ENCODE data around the gene PAK2.
"Not testable (repeated sequence)": the region's sequence is repeated elsewhere in the genome, so short reads cannot be mapped to it uniquely, and the experiment has no call there.

PAK2 gene

DNA sequence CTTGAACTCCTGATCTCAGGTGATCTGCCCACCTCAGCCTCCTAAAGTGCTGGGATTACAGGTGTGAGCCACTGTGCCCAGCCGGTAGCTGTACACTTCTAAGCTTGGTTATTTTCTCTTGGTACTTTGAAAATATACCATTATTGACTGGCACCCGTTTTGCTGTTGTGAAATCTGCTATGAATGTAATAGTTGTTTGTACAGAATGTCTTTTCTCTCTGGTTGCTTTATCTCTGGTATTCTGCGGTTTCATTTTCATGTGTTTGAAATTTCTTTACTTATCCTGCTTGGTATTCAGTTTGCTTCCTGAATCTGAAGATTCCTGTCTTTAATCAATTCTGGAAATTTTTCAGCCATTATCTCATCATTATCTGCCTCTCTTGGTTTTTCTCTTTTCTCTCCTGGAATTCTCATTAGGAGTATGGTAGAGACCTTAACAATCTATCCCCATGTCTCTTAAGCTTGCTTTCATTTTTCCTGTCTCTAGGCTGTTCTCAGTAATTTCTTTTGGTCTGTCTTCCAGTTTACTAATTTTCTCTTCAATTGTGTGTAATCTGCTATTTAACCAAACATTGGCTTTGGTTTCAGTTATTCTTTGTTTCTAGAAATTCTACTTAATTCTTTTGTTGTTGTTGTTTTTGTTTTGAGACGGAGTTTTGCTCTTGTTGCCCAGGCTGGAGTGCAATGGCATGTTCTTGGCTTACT is 2.8 kb upstream of the PAK2 start:
- DNase-seq = no peak

DNA sequence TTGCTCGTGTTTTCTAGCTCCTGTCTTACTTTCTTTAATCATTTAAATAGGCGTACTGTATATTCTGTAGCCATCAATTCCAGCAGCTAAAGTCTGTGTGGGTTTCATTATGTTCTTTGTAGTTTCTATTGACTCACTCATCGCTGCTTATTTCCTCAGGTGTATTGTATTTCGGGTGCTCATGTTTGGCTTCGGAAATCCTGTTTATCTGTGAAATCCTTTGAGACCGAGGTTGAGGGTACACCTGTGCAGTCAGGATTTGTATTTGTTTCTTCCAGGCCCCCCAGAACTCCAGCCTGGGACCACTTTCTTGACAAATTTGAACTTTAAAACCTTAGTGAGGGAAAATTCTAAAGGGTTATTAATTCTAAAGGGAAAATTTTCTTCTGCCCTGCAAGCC is 2.0 kb upstream of the PAK2 start:
- DNase-seq = no peak

DNA sequence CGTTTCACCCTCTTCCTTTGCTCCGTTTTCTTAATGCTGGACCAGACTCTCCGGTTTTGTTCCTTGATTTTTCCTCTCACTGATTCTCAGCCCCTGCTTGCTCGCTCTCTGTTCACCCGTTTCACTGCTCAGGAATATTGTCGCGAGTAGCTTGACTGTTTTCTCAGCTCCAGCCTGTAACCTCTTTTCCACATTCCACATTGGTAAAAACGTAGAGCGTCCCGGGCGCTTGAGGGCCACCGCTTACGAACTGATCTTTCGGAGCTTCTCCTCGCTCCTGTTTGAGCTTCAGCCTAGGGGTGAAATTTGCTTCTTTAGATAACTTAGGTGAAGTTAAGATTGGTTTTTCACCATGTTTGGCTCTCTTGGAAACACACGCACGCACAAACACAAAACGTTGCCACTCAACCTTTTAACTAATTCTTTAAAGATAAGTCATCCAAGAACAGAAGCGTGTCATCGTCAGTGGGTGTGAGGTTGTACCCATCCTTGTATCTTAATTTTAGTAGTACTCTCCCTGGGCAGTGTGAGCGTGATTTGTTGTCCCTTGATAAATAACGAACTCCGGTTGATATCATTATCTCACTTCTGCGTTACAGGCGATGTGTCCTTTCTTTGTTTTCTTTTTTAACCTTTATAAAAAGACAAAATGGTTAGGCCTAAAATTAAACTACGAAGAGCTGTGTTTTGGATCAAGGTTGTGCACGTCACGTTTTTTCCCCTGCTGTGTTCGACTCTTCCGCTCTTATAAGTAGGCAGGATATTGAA is 1.0 kb downstream of the PAK2 start:
- peak; percentile 34 to 60 for DNase-seq

DNA sequence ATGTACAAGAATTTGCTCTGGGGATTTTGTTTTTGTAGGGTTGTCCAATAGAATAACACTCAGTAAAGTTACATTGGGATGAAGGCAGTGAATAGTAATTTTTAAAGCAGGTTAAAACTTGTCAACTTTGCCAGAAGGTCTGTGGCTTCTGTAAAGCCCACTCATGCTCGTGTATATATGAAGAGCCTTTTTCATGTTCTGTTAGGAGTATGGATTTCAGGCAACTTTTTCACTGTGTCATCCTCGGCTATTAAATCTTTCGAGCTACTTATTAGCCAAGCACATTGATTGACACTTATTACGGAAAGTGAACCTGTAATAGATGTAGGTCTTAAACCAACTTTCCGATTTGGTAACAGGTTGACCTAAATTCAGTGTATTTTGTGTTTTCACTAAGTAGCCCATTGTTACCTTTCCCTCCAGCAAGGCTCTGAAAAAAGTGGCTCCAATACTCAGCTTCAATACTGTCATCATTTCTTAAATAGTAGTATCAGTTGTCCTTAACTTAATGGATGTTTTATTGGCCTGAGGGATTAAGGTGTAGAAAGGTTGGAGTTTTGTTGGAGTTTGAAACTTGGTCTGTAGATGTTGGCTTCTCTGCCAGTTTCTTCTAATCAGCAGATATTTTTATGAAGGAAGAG is 1.7 kb downstream of the PAK2 start:
- DNase-seq = no peak

- not testable (repeated sequence) for DNase-seq
Measured at GRCh38 chr3:196743569-196743968, 3.9 kb downstream of the PAK2 start.

DNA sequence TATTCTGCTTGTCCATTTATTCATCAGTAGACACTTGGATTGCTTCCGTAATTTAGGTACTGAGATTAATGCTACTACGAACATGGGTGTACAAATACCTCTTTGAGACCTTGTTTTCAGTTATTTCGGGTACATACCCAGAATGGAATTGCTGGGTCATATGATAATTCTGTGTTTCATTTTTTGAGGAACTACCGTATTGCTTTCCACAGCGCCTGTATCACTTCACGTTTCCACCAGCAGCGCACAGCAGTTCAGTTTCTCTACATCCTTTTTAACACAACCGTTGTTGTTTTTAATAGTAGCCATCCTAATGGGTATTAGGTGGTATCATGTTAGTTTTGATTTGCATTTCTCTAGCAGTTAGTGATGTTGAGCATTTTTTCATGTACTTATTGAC is 9.5 kb downstream of the PAK2 start:
- no peak for DNase-seq

GRCh38 chr3:196753201-196753600 is 13.5 kb downstream of the PAK2 start:
- DNase-seq = no peak

DNA sequence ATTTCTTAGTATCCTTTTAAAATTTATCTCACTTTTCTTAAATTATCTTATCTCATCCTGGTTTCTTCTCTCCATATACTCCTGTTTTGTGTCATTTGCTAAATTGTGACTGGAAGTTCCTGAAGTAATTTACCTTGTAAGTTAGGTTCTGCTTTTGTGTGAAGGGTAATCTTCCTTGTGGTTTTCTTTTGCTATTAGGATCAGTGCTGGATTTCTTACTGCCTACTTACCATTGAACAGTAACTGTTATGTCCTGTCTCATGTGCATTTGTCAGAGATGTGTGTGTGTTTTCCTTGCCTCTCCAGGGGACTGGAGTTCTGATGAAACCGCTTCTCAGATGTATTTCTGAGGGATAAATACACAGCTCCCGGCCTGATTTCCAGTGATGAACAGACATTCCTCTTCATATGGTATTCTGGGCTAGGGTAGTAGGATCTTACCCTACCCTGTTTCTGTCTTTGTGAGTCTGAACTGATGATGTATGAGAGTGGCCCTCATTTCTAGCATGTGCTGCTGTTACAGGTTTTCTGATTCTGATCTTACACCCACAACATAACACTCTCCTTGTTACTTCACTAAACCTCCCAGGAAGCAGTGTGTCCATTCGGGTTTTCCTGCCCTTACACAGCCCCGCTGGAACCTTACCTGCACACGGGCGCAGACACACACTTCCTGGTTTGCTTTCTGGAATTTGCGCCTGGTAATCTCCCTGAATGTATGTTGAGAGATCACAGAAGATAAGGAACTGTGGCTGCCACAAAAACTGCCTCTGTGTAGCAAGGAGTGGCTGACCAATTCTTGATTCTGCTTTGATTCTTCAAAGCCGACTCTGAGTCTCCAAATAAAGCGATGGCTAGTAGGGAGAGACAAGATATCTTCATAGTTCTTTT is 14.7 kb downstream of the PAK2 start:
- no peak for DNase-seq

GRCh38 chr3:196756732-196757131 is 17.1 kb downstream of the PAK2 start:
- DNase-seq = no peak

- no peak for DNase-seq
Measured at GRCh38 chr3:196757876-196758739, 18.5 kb downstream of the PAK2 start.

- no peak for DNase-seq
Measured at GRCh38 chr3:196763179-196763578, 23.5 kb downstream of the PAK2 start.

- DNase-seq = no peak
Measured at GRCh38 chr3:196765454-196765853, 25.8 kb downstream of the PAK2 start.

DNA sequence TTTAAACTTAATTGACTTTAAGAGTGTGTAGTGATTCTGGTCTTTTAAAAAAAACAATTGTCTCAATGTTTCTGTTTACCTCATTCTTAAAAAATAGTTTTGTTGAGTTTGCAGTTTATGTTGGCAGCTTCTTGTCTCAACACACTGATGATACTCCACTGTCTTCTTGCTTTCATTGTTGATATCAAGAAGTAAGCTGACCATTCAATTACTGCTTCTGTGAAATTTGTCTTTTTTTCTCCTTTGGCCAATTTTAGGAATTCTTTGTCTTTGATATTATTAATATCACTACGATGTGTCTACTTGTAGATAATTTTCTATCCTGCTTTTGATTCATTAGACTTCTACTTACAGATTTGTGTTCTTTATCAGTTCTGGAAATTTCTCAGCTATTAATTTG is 31.4 kb downstream of the PAK2 start:
- DNase-seq = no peak

GRCh38 chr3:196772102-196772501 is 32.4 kb downstream of the PAK2 start:
- DNase-seq = no peak

DNA sequence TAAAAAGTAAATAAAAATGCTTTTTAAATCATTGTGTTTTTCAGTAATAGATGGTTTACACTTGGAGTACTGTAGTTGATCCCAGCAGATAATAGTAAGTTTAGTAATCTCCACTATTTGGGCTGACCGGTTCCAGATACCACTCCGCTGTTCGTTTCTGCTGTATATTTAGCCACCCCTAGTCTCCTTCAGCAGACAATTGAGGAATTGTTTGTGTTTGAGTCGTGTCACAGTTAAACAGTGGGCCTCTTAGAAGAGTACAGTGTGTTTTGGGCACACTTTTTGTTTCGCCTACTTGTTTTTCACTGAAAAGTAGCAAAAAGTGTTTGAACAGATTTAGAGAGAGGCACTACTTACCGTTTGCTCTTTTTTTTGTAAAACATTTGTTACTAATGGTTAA is 33.2 kb downstream of the PAK2 start:
- DNase-seq = no peak

DNA sequence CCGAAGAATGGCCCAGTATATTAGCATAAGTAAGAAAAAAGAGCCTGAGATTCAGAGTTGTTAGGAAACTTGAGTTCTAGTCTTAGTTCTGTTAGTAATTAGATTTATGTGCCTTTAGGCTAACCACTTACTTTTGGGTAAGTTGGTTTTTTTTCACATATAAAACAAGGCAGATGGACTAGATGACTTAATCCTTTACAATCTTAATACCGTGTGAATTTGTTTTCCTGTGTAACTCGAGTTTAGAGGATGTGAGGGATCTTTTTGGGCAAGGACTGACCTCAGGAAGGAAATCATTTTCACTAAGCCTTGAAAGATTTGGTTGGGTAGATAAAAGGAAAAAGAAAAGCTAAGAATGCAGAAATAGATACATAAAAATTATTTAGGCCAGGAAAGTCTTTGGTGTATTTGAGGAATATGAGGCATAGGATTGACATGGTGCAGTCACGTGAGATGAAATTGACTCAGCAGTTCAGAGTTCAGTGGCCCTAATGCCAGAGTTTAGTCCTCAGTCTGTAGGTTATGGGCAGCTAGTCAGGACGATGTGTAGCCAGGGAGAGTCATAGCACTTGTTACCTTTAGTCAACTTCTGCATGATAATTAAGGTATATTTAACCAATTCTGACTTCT is 34.6 kb downstream of the PAK2 start:
- DNase-seq = no peak

GRCh38 chr3:196774848-196775422 is 35.3 kb downstream of the PAK2 start:
- DNase-seq = no peak

DNA sequence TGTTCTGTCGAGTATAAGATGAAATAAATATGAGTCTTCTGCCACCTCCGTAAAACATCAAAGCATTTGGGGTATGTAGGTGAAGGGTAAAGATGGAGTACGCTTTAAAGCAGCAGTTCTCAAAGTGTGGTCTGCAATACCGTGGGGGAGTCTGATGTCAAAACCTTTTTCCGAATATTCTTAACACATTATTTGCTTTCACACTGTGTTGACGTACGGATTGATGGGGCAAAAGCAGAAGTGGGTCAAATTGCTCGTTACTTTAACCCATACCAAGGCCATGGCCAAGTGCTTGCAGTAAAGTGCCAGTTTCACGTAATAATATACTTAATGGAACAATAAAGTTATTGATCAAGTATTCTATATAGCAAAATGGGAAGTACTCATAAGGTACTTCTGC is 36.3 kb downstream of the PAK2 start:
- DNase-seq = no peak

- no peak for DNase-seq
Measured at GRCh38 chr3:196777836-196778235, 38.2 kb downstream of the PAK2 start.

DNA sequence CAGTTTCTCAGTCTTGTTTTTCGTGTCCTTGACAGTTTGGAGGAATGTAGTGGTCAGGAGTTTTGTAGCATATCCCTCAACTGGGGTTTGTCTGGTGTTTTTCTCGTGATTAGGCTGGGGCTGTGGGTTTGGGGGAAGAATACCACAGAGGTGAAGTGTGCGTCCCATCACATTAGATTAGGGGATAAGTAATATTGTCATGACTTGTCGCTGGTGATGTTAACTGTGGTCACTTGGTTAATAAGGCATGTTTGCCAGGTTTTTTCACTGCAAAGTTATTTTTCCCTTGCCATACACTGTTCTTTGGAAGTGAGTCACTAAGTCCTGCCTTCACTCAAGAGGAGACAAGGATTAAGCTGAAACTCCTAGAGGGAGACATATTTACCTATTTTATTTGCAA is 39.1 kb downstream of the PAK2 start:
- DNase-seq = no peak

- DNase-seq = no peak
Measured at GRCh38 chr3:196782511-196782910, 42.9 kb downstream of the PAK2 start.
